NT2/D1 (cell line): Measurements from ENCODE around the gene SQSTM1.

Experiments used
- YY1 ChIP-seq: IDR thresholded peaks from 2 replicates; pipeline ENCODE4 v1.6.1; 2011; ENCODE audit not compliant: insufficient read length, insufficient read depth
- ZNF274 ChIP-seq: IDR thresholded peaks from 2 replicates; pipeline ENCODE4 v1.6.1; 2011; ENCODE audit warnings: mild to moderate bottlenecking, low read depth, low read length

GRCh38 chr5:179862891-179863290 is 42.2 kb downstream of the SQSTM1 start:
- TF ChIP-seq YY1: no peak
- no peak for TF ChIP-seq ZNF274
